Measurements from ENCODE around the gene CHRNB4.

- TF ChIP-seq POLR2A (IDR thresholded peaks at IDR 0.05; ENCODE audit: low read length) (no peak), GATA1 (IDR thresholded peaks at IDR 0.05; ENCODE audit: low read depth, low read length) (no peak)
Measured at GRCh38 chr15:78673476-78673875, 32.5 kb upstream of the CHRNB4 start.

All from erythroblast (primary cell).